Astrocyte (in vitro differentiated cells and primary cell): ENCODE measurements around the gene DLX2. TPM values are rescaled to one million over a fixed set of nuclear protein-coding genes. Genes with fewer than 3 reads are reported as not detected.
"Not testable (repeated sequence)": the region's sequence is repeated elsewhere in the genome, so short reads cannot be mapped to it uniquely, and the experiment has no call there.

Experiments
- DNase-seq: peaks from one replicate; pipeline ENCODE4 v3.0.0-alpha.2; 2010; ENCODE audit warnings: low read depth
- FAIRE-seq: peaks from 2 replicates; lab custom pipeline; 2011; peaks lifted over from hg19 to GRCh38; lab: Jason Lieb, UNC
- H2AFZ ChIP-seq: 2 replicates; pipeline ENCODE4 v1.6.0; 2012; ENCODE audit warnings: low read depth, low read length, inconsistent platforms
- H3K27ac ChIP-seq: 2 replicates; pipeline ENCODE4 v1.5.1; 2011; ENCODE audit warnings: low read depth, low read length, inconsistent platforms
- H3K27me3 ChIP-seq: 2 replicates; pipeline ENCODE4 v1.6.0; 2011; ENCODE audit warnings: low read length, inconsistent platforms; ENCODE audit not compliant: insufficient read depth
- H3K36me3 ChIP-seq: 2 replicates; pipeline ENCODE4 v1.5.1; 2011; ENCODE audit warnings: low read length, inconsistent platforms; ENCODE audit not compliant: insufficient read depth
- H3K4me1 ChIP-seq: 2 replicates; pipeline ENCODE4 v1.5.1; 2011; ENCODE audit warnings: low read length, inconsistent platforms; ENCODE audit not compliant: insufficient read depth
- H3K4me2 ChIP-seq: 2 replicates; pipeline ENCODE4 v1.6.0; 2012; ENCODE audit warnings: low read length, inconsistent platforms
- H3K4me3 ChIP-seq: 2 replicates; pipeline ENCODE4 v1.5.1; 2011; ENCODE audit warnings: low read depth, mild to moderate bottlenecking, low read length, inconsistent platforms; ENCODE audit not compliant: insufficient read depth
- H3K79me2 ChIP-seq: 2 replicates; pipeline ENCODE4 v1.6.0; 2012; ENCODE audit warnings: mild to moderate bottlenecking, low read length, inconsistent platforms; ENCODE audit not compliant: insufficient read depth
- H3K9ac ChIP-seq: 2 replicates; pipeline ENCODE4 v1.6.0; 2012; ENCODE audit warnings: mild to moderate bottlenecking, low read length, inconsistent platforms
- H3K9me3 ChIP-seq: 2 replicates; pipeline ENCODE4 v1.5.1; 2012; ENCODE audit warnings: low read depth, mild to moderate bottlenecking, low read length, inconsistent platforms; ENCODE audit not compliant: insufficient read depth
- H4K20me1 ChIP-seq: 2 replicates; pipeline ENCODE4 v1.6.0; 2012; ENCODE audit warnings: low read length, inconsistent platforms; ENCODE audit not compliant: insufficient read depth
- H3K27ac Mint-ChIP-seq: one replicate; pipeline ENCODE4 v1.8.0; 2021; ENCODE audit warnings: mild to moderate bottlenecking, mixed read lengths; ENCODE audit not compliant: unreplicated experiment
- H3K27me3 Mint-ChIP-seq: one replicate; pipeline ENCODE4 v1.8.0; 2021; ENCODE audit warnings: low read depth, mixed read lengths; ENCODE audit not compliant: unreplicated experiment
- H3K36me3 Mint-ChIP-seq: one replicate; pipeline ENCODE4 v1.8.0; 2021; ENCODE audit warnings: low read depth, mixed read lengths; ENCODE audit not compliant: unreplicated experiment
- H3K4me1 Mint-ChIP-seq: one replicate; pipeline ENCODE4 v1.8.0; 2021; ENCODE audit warnings: low read depth, mixed read lengths; ENCODE audit not compliant: unreplicated experiment
- H3K4me3 Mint-ChIP-seq: one replicate; pipeline ENCODE4 v1.8.0; 2021; ENCODE audit warnings: mild to moderate bottlenecking, moderate library complexity, mixed read lengths; ENCODE audit not compliant: unreplicated experiment
- H3K9me3 Mint-ChIP-seq: one replicate; pipeline ENCODE4 v1.8.0; 2021; ENCODE audit warnings: mild to moderate bottlenecking, mixed read lengths; ENCODE audit not compliant: unreplicated experiment
- CTCF ChIP-seq: IDR thresholded peaks from 2 replicates; pipeline ENCODE4 v1.5.1; 2011; ENCODE audit warnings: low read depth, mild to moderate bottlenecking, inconsistent platforms, low read length, moderate library complexity; ENCODE audit not compliant: insufficient read depth
- EZH2 ChIP-seq: IDR thresholded peaks from 2 replicates; pipeline ENCODE4 v1.6.1; 2012; ENCODE audit warnings: mild to moderate bottlenecking, low read length, inconsistent platforms; ENCODE audit not compliant: insufficient read depth
- total RNA-seq: library from RNA; stranded (reverse); gene quantifications from 2 replicates; pipeline ENCODE4 v1.2.1, GENCODE V29; 2021

Gene DLX2
- total RNA-seq, 1 donor from 2014 or later: 2.2 TPM

GRCh38 chr2:172070936-172071335 lies 31.8 kb downstream of the DLX2 start:
- no peaks in the 10 kb centered on the region for H3K4me1 ChIP-seq
- H3K9me3 Mint-ChIP-seq: no peaks in the 10 kb centered on the region
- no peaks in the 10 kb centered on the region for H3K79me2 ChIP-seq
- H3K36me3 ChIP-seq: no peaks in the 10 kb centered on the region
- no peak overlapping the region for H3K4me3 Mint-ChIP-seq
- H2AFZ ChIP-seq: no peak overlapping the region
- DNase-seq (no peak), FAIRE-seq (no peak)
- no peak overlapping the region for H3K27ac Mint-ChIP-seq
- no peak overlapping the region for H3K9ac ChIP-seq
- peaks cover 10% of the 10 kb centered on the region for H3K27me3 Mint-ChIP-seq
- H4K20me1 ChIP-seq: no peaks in the 10 kb centered on the region
- no peaks in the 10 kb centered on the region for H3K36me3 Mint-ChIP-seq
- no peaks in the 10 kb centered on the region for H3K4me1 Mint-ChIP-seq
- TF ChIP-seq EZH2: no peak
- TF ChIP-seq CTCF: no peak
- H3K27me3 ChIP-seq: no peaks in the 10 kb centered on the region
- no peak overlapping the region for H3K27ac ChIP-seq
- no peak overlapping the region for H3K4me2 ChIP-seq
- no peaks in the 10 kb centered on the region for H3K9me3 ChIP-seq
- H3K4me3 ChIP-seq: no peak overlapping the region

DNA sequence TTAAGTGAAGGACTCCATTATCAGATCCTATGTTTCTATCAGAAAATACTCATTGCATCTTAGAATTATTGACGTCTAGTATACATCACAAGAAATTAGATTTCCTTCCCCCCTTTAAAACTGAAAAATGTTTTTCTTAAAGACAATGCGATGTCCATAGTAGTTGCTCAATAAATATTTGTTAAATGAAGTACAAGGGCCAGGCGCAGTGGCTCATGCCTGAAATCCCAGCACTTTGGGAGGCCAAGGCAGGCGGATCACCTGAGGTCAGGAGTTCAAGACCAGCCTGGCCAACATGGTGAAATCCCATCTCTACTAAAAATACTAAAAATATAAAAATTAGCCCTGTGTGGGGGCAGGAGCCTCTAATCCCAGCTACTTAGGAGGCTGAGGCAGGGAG lies 34.8 kb downstream of the DLX2 start:
- H2AFZ ChIP-seq, H3K4me3 ChIP-seq, H3K36me3 ChIP-seq, FAIRE-seq, H3K27ac Mint-ChIP-seq, H3K4me3 Mint-ChIP-seq, H3K9ac ChIP-seq, H4K20me1 ChIP-seq, H3K27me3 ChIP-seq, H3K79me2 ChIP-seq, H3K9me3 Mint-ChIP-seq, H3K4me1 Mint-ChIP-seq, H3K27me3 Mint-ChIP-seq, H3K9me3 ChIP-seq, H3K36me3 Mint-ChIP-seq, H3K27ac ChIP-seq, DNase-seq, H3K4me2 ChIP-seq, H3K4me1 ChIP-seq: not testable (repeated sequence)

DNA sequence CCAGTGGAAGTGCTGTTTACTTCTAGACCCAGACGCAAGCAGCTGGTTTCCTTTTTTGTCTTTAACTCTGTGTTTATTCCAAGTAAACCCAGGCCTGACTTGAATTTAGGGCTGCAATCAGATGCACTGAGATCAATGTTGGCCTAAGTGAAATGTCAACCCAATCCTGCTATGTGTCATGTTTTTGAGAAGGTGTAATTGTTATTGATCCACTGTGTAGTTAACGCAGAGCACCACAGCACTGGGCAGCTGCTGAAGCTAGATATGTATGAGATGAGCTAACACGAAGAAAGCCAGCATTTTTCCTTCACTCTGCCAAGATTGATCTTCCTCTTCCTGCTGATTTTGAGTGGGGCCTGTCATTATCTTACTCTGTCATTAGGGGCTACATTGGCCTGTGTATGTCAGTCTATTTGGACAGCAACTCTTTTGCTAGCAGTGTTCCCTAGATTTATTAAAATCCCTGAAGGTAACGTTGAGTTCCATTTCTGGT lies 36.3 kb downstream of the DLX2 start:
- H3K9me3 Mint-ChIP-seq: no peaks in the 10 kb centered on the region
- no peaks in the 10 kb centered on the region for H3K4me1 Mint-ChIP-seq
- no peak overlapping the region for H2AFZ ChIP-seq
- no peak overlapping the region for H3K4me2 ChIP-seq
- no peak for FAIRE-seq
- H3K79me2 ChIP-seq: no peaks in the 10 kb centered on the region
- H3K4me1 ChIP-seq: no peaks in the 10 kb centered on the region
- no peak for TF ChIP-seq EZH2
- H3K36me3 ChIP-seq: no peaks in the 10 kb centered on the region
- H3K27ac Mint-ChIP-seq: no peak overlapping the region
- H3K27me3 ChIP-seq: no peaks in the 10 kb centered on the region
- no peaks in the 10 kb centered on the region for H4K20me1 ChIP-seq
- H3K4me3 Mint-ChIP-seq: no peak overlapping the region
- DNase-seq: no peak
- H3K27ac ChIP-seq: no peak overlapping the region
- no peaks in the 10 kb centered on the region for H3K9me3 ChIP-seq
- no peak overlapping the region for H3K9ac ChIP-seq
- no peak overlapping the region for H3K4me3 ChIP-seq
- peaks cover 1% of the 10 kb centered on the region for H3K27me3 Mint-ChIP-seq
- peaks cover 2% of the 10 kb centered on the region for H3K36me3 Mint-ChIP-seq
